IMR-90 (cell line): Measurements from ENCODE around the gene BCAP31. TPM values are rescaled to one million over a fixed set of nuclear protein-coding genes. Genes with fewer than 3 reads are reported as not detected.
"Not testable (repeated sequence)": the region's sequence is repeated elsewhere in the genome, so short reads cannot be mapped to it uniquely, and the experiment has no call there.

Experiments
- ATAC-seq: fragments of 200-7000 bp; cut with Tn5 transposase; 2 replicates; pipeline ENCODE4 v1.9.1; 2020; ENCODE audit warnings: low read depth, mild to moderate bottlenecking, moderate library complexity
- BruUV-seq: library from RNA; stranded (reverse); fragments of 400-500 nt; replicated peaks from 2 replicates; lab custom pipeline; 2021; lab: Mats Ljungman, UMichigan
- CTCF ChIA-PET: fragments of 300-600 bp; formaldehyde crosslinking; extraction: SDS; loops from one replicate; lab custom pipeline; 2021; ENCODE audit warnings: antibody characterized with exemption; lab: Yijun Ruan, JAX
- POLR2A ChIA-PET: fragments of 300-600 bp; sonication (Branson Sonifier 250); formaldehyde crosslinking; loops from one replicate; lab custom pipeline; 2022; ENCODE audit warnings: antibody characterized with exemption; ENCODE audit not compliant: unreplicated experiment; lab: Charles Lee
- DNase-seq: peaks from one replicate; pipeline ENCODE4 v3.0.0; 2013
- H2AFZ ChIP-seq: replicated peaks from 2 replicates; pipeline ENCODE3; 2013; ENCODE audit warnings: low read length, mild to moderate bottlenecking; ENCODE audit not compliant: poor library complexity
- H2AK5ac ChIP-seq: 2 replicates; pipeline ENCODE4 v1.6.1; 2013; ENCODE audit warnings: low read depth, low read length, inconsistent platforms
- H2AK9ac ChIP-seq: replicated peaks from 2 replicates; pipeline ENCODE3; 2013; ENCODE audit warnings: mild to moderate bottlenecking, low read depth, low read length, moderate library complexity; ENCODE audit not compliant: poor library complexity
- H2BK120ac ChIP-seq: 2 replicates; pipeline ENCODE4 v1.6.1; 2013; ENCODE audit warnings: low read depth, low read length, inconsistent platforms
- H2BK15ac ChIP-seq: 3 replicates; pipeline ENCODE4 v1.6.1; 2013; ENCODE audit warnings: low read depth, low read length, inconsistent platforms
- H2BK20ac ChIP-seq: 2 replicates; pipeline ENCODE4 v1.6.1; 2013; ENCODE audit warnings: low read depth, mild to moderate bottlenecking, inconsistent platforms, low read length, moderate library complexity
- H2BK5ac ChIP-seq: 2 replicates; pipeline ENCODE4 v1.6.1; 2013; ENCODE audit warnings: mild to moderate bottlenecking, low read depth, low read length, inconsistent platforms; ENCODE audit not compliant: poor library complexity, severe bottlenecking
- H3K14ac ChIP-seq: replicated peaks from 2 replicates; pipeline ENCODE4 v1.6.1; 2013; ENCODE audit warnings: low read depth, low read length, inconsistent platforms
- H3K18ac ChIP-seq: 2 replicates; pipeline ENCODE4 v1.6.1; 2013; ENCODE audit warnings: low read depth, low read length, control low read depth
- H3K23ac ChIP-seq: 2 replicates; pipeline ENCODE4 v1.6.1; 2013; ENCODE audit warnings: low read depth, low read length, inconsistent platforms
- H3K27ac ChIP-seq: 2 replicates; pipeline ENCODE4 v1.5.1; 2013; ENCODE audit warnings: mild to moderate bottlenecking, control low read depth, low read length; ENCODE audit not compliant: insufficient read depth
- H3K27me3 ChIP-seq: 2 replicates; pipeline ENCODE4 v1.6.1; 2013; ENCODE audit warnings: low read length; ENCODE audit not compliant: control insufficient read depth, insufficient read depth
- H3K36me3 ChIP-seq: 2 replicates; pipeline ENCODE4 v1.6.1; 2013; ENCODE audit warnings: low read length, mixed read lengths; ENCODE audit not compliant: control insufficient read depth, insufficient read depth
- H3K4ac ChIP-seq: 2 replicates; pipeline ENCODE4 v1.6.1; 2013; ENCODE audit warnings: low read depth, low read length, inconsistent platforms
- H3K4me1 ChIP-seq: 2 replicates; pipeline ENCODE4 v1.6.1; 2013; ENCODE audit warnings: low read length, mixed read lengths; ENCODE audit not compliant: control insufficient read depth, insufficient read depth
- H3K4me2 ChIP-seq: 2 replicates; pipeline ENCODE4 v1.6.1; 2013; ENCODE audit warnings: low read depth, mild to moderate bottlenecking, control low read depth, low read length, moderate library complexity
- H3K4me3 ChIP-seq: 2 replicates; pipeline ENCODE4 v1.5.1; 2013; ENCODE audit warnings: low read depth, mild to moderate bottlenecking, control low read depth, low read length, moderate library complexity; ENCODE audit not compliant: insufficient read depth
- H3K56ac ChIP-seq: 2 replicates; pipeline ENCODE4 v1.6.1; 2013; ENCODE audit warnings: low read length, inconsistent platforms; ENCODE audit not compliant: insufficient read depth; ENCODE audit errors: extremely low read depth
- H3K79me1 ChIP-seq, 2 experiments: 2 replicates each; pipeline ENCODE4 v1.6.1; 2013; ENCODE audit warnings: low read length in 2 of 2, inconsistent platforms in 1 of 2, low read depth in 1 of 2
- H3K9ac ChIP-seq: 2 replicates; pipeline ENCODE4 v1.6.1; 2013; ENCODE audit warnings: low read depth, low read length, control low read depth
- H3K9me1 ChIP-seq: 2 replicates; pipeline ENCODE4 v1.6.1; 2013; ENCODE audit warnings: low read length, inconsistent platforms; ENCODE audit not compliant: insufficient read depth
- H3K9me3 ChIP-seq: 2 replicates; pipeline ENCODE4 v1.6.1; 2013; ENCODE audit warnings: low read length; ENCODE audit not compliant: control insufficient read depth, insufficient read depth
- H4K20me1 ChIP-seq: 2 replicates; pipeline ENCODE4 v1.6.1; 2013; ENCODE audit warnings: low read length, inconsistent platforms; ENCODE audit not compliant: insufficient read depth
- H4K5ac ChIP-seq: 2 replicates; pipeline ENCODE4 v1.6.1; 2013; ENCODE audit warnings: mild to moderate bottlenecking, low read depth, low read length, control low read depth
- H4K8ac ChIP-seq, 2 experiments: 2 replicates each; pipeline ENCODE4 v1.6.1; 2013; ENCODE audit warnings: low read depth in 2 of 2, low read length in 2 of 2, control low read depth in 1 of 2, inconsistent platforms in 1 of 2
- H4K91ac ChIP-seq: 2 replicates; pipeline ENCODE4 v1.6.1; 2013; ENCODE audit warnings: low read depth, low read length, inconsistent platforms; ENCODE audit not compliant: insufficient read depth
- WGBS, 2 experiments: methylation state at CpG; one replicate each; pipeline versions ENCODE4 v1.1.5 to v1.1.7; 2013; ENCODE audit warnings: missing lambda C conversion rate in 2 of 2; ENCODE audit not compliant: insufficient read length in 1 of 2; ENCODE audit errors: extremely low coverage in 2 of 2; 5-methylcytosine and 5-hydroxymethylcytosine counted together
- dilution Hi-C: fragments of 300-500 bp; cut with HindIII; formaldehyde crosslinking; loops from one replicate; pipeline ENCODE4 v1.14.3; 2018; ENCODE audit warnings: low sequenced_read_pairs; ENCODE audit not compliant: unreplicated experiment
- in situ Hi-C: fragments of 300-500 bp; cut with MboI; formaldehyde crosslinking; loops from 3 replicates; pipeline ENCODE4 v1.14.3; 2019; ENCODE audit warnings: low sequenced_read_pairs, inconsistent platforms, mixed read lengths
- intact Hi-C: fragments of 100-400 bp; cut with micrococcal nuclease; formaldehyde crosslinking; loops from 2 replicates; pipeline ENCODE4 v1.10.0; 2022
- polyA plus RNA-seq, 3 experiments: library from polyadenylated mRNA; depleted of rRNA; stranded (reverse); fragments of >200 nt; gene quantifications; 2 replicates each; pipeline ENCODE4 v1.2.3, GENCODE V29; 2012; ENCODE audit warnings: low replicate concordance in 1 of 3
- total RNA-seq: library from RNA; depleted of rRNA; stranded (reverse); fragments of >200 nt; gene quantifications from 2 replicates; pipeline ENCODE4 v1.2.3, GENCODE V29; 2012

The BCAP31 gene
- total and polyA plus RNA-seq, 2 of the 4 experiments (the other 2 are of a cell fraction): 125 to 244 TPM

DNA sequence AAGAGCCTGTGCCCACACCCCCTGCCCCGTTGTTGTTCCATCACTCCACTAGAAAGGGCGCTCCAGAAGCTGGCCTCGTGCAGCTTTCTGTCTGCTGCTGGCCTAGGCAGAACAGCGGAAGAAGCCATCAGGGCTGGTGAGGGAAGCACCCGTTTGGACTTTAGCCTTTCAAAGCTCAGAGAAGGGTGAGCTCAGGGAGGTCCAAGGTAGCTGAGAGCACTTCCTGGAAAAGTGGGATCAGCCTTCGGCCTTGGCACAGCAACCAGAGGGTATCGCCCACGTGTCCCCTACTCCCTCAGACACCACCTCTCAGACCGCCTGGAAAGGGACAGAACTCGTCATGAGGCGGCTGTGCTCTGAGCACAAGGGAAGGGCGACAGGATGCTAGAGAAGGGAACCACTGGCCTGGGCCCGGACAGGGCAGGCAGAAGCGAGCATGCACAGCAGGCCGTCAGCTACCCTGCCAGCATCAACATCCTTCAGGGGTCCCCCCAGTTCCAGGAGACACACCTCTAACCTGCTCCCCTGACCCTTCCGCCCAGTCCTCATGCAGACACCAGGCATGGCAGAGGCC, 24.9 kb downstream of the BCAP31 start:
- CTCF ChIA-PET: interaction anchor here (1.4 kb wide), 1 partner anchor 9 kb away, joined by 3 read pairs; no protein-coding TSS in a partner anchor

More for the DNA sequence above, 24.9 kb downstream of the BCAP31 start:
- H4K91ac ChIP-seq, H3K9me1 ChIP-seq, H2BK15ac ChIP-seq, BruUV-seq, H4K20me1 ChIP-seq, POLR2A ChIA-PET, H3K4ac ChIP-seq, intact Hi-C loops, H3K4me3 ChIP-seq, H2BK120ac ChIP-seq, H4K5ac ChIP-seq, H3K27ac ChIP-seq, dilution Hi-C loops, H3K23ac ChIP-seq, H2BK5ac ChIP-seq, H3K9ac ChIP-seq, DNase-seq, H3K14ac ChIP-seq, H2AFZ ChIP-seq, H3K79me1 ChIP-seq, H3K4me2 ChIP-seq, H4K8ac ChIP-seq, H3K4me1 ChIP-seq, H3K56ac ChIP-seq, H2BK20ac ChIP-seq, H3K9me3 ChIP-seq, in situ Hi-C loops, H3K18ac ChIP-seq, H2AK9ac ChIP-seq, ATAC-seq, H2AK5ac ChIP-seq, H3K27me3 ChIP-seq: not testable (repeated sequence)
- 89% methylated on average over 3 of the region's 16 CpGs; no CpG with 5 or more reads in 1 of the 2 experiments for WGBS, 2 experiments
- H3K36me3 ChIP-seq: peaks cover 17% of the 10 kb centered on the region
